Measurements from ENCODE around the gene SUPT20H.
A peak's percentile ranks its signal among the peaks of the same experiment; 100 is the strongest.

The SUPT20H gene

GRCh38 chr13:36997716-36998427 lies 61.6 kb downstream of the SUPT20H start:
- DNase-seq = no peak

GRCh38 chr13:36992362-36992761 lies 67.1 kb downstream of the SUPT20H start:
- DNase-seq = no peak

GRCh38 chr13:36986462-36987240 lies 72.8 kb downstream of the SUPT20H start:
- no peak for DNase-seq

GRCh38 chr13:36981156-36981743 lies 78.2 kb downstream of the SUPT20H start:
- DNase-seq = peak; percentile 26

GRCh38 chr13:36979361-36980050 lies 80.0 kb downstream of the SUPT20H start:
- no peak for DNase-seq

- no peak for DNase-seq
Observed at GRCh38 chr13:36975172-36975571, 84.3 kb downstream of the SUPT20H start.

GRCh38 chr13:36973621-36974295 lies 85.7 kb downstream of the SUPT20H start:
- DNase-seq = no peak

GRCh38 chr13:36973009-36973408 lies 86.5 kb downstream of the SUPT20H start:
- DNase-seq = no peak

GRCh38 chr13:36966404-36966803 lies 93.1 kb downstream of the SUPT20H start:
- DNase-seq = no peak

- DNase-seq = no peak
Observed at GRCh38 chr13:36965767-36966166, 93.7 kb downstream of the SUPT20H start.

- DNase-seq = no peak
Observed at GRCh38 chr13:36959456-36960116, 99.9 kb downstream of the SUPT20H start.

Measured in NCI-H2171 treated with DMSO at 0.1 percent for 48 hours (cell line).